Type B pancreatic cell (in vitro differentiated cells): ENCODE data around the gene ZNF23. TPM values are rescaled to one million over a fixed set of nuclear protein-coding genes. Genes with fewer than 3 reads are reported as not detected.
"Not testable (repeated sequence)": the region's sequence is repeated elsewhere in the genome, so short reads cannot be mapped to it uniquely, and the experiment has no call there.

Source experiments
- DNase-seq: peaks from one replicate; pipeline ENCODE4 v3.0.0; 2021; ENCODE audit warnings: mixed read lengths; ENCODE audit not compliant: unreplicated experiment; ENCODE audit errors: extremely low spot score
- H3K27ac Mint-ChIP-seq: 2 replicates; pipeline ENCODE4 v1.8.0; 2021; ENCODE audit warnings: mild to moderate bottlenecking, mixed read lengths
- H3K27me3 Mint-ChIP-seq: 2 replicates; pipeline ENCODE4 v1.8.0; 2021; ENCODE audit warnings: mixed read lengths
- H3K36me3 Mint-ChIP-seq: 2 replicates; pipeline ENCODE4 v1.8.0; 2021; ENCODE audit warnings: mixed read lengths
- H3K4me1 Mint-ChIP-seq: one replicate; pipeline ENCODE4 v1.8.0; 2021; ENCODE audit warnings: mixed read lengths; ENCODE audit not compliant: unreplicated experiment
- H3K4me3 Mint-ChIP-seq: 2 replicates; pipeline ENCODE4 v1.8.0; 2021; ENCODE audit warnings: mild to moderate bottlenecking, mixed read lengths
- H3K9me3 Mint-ChIP-seq: 2 replicates; pipeline ENCODE4 v1.8.0; 2021; ENCODE audit warnings: mixed read lengths
- CTCF ChIP-seq: fragments of 200-600 bp; sonication (generic); conservative IDR thresholded peaks from 2 replicates; pipeline ENCODE4 v1.5.0; 2021; ENCODE audit warnings: antibody characterized with exemption, mild to moderate bottlenecking
- long read RNA-seq: library from polyadenylated mRNA; unstranded; transcript quantifications from one replicate; pipeline ENCODE4 v2.0.0, GENCODE V29; 2020
- total RNA-seq: library from RNA; stranded (reverse); gene quantifications from 2 replicates; pipeline ENCODE4 v1.2.1, GENCODE V29; 2021; ENCODE audit warnings: low replicate concordance

The ZNF23 gene
- total RNA-seq: 9.8 and 11.1 TPM in 2 replicates
- long read RNA-seq, full-length matches to known transcripts: 6 of 48 reads
- long read RNA-seq, partial matches to known transcripts: 3 of 48 reads
- long read RNA-seq, other reads (novel, unspliced or antisense): 39 of 48 reads

GRCh38 chr16:71461686-71462648 lies at the start of gene ZNF23:
ZNF23 (minus strand) TSS chr16:71462247; CDS start chr16:71456796, 5,451 bp downstream.
- Mint-ChIP-seq H3K36me3 (no peaks in the 10 kb centered on the region), H3K4me3 (peak within 1 kb of the TSS; percentile 97), H3K27me3 (no peaks in the 10 kb centered on the region), H3K27ac (peak within 1 kb of the TSS; percentile 90), H3K4me1 (peaks cover 11% of the 10 kb centered on the region), H3K9me3 (no peaks in the 10 kb centered on the region)
- peak; percentile 88 for DNase-seq
- no peak for TF ChIP-seq CTCF

- no peak overlapping the region for H3K4me3 Mint-ChIP-seq
- DNase-seq: no peak
- peaks cover 15% of the 10 kb centered on the region for H3K27me3 Mint-ChIP-seq
- no peaks in the 10 kb centered on the region for H3K4me1 Mint-ChIP-seq
- TF ChIP-seq CTCF: no peak
- no peaks in the 10 kb centered on the region for H3K9me3 Mint-ChIP-seq
- H3K27ac Mint-ChIP-seq: no peak overlapping the region
- no peaks in the 10 kb centered on the region for H3K36me3 Mint-ChIP-seq
These were observed 45.0 kb upstream of the ZNF23 start for GRCh38 chr16:71507061-71507460.

GRCh38 chr16:71504901-71505300 lies 42.9 kb upstream of the ZNF23 start:
- no peak for DNase-seq
- TF ChIP-seq CTCF: no peak
- H3K4me1 Mint-ChIP-seq: no peaks in the 10 kb centered on the region
- H3K4me3 Mint-ChIP-seq: no peak overlapping the region
- H3K27me3 Mint-ChIP-seq: peaks cover 17% of the 10 kb centered on the region
- no peaks in the 10 kb centered on the region for H3K36me3 Mint-ChIP-seq
- no peak overlapping the region for H3K27ac Mint-ChIP-seq
- H3K9me3 Mint-ChIP-seq: no peaks in the 10 kb centered on the region

- H3K36me3 Mint-ChIP-seq, H3K4me3 Mint-ChIP-seq, DNase-seq, H3K4me1 Mint-ChIP-seq, H3K27ac Mint-ChIP-seq, H3K9me3 Mint-ChIP-seq: not testable (repeated sequence)
- peaks cover 15% of the 10 kb centered on the region for H3K27me3 Mint-ChIP-seq
These were observed 42.0 kb upstream of the ZNF23 start for GRCh38 chr16:71504051-71504450.

GRCh38 chr16:71501547-71501946 lies 39.5 kb upstream of the ZNF23 start:
- DNase-seq: no peak
- no peak overlapping the region for H3K4me3 Mint-ChIP-seq
- H3K27me3 Mint-ChIP-seq: peaks cover 9% of the 10 kb centered on the region
- no peak overlapping the region for H3K27ac Mint-ChIP-seq
- no peak for TF ChIP-seq CTCF
- H3K9me3 Mint-ChIP-seq: no peaks in the 10 kb centered on the region
- no peaks in the 10 kb centered on the region for H3K36me3 Mint-ChIP-seq
- H3K4me1 Mint-ChIP-seq: no peaks in the 10 kb centered on the region

GRCh38 chr16:71500964-71501363 lies 38.9 kb upstream of the ZNF23 start:
- Mint-ChIP-seq H3K9me3 (no peaks in the 10 kb centered on the region), H3K36me3 (no peaks in the 10 kb centered on the region), H3K27me3 (peaks cover 8% of the 10 kb centered on the region), H3K4me1 (no peaks in the 10 kb centered on the region), H3K4me3 (no peak overlapping the region), H3K27ac (no peak overlapping the region)
- DNase-seq: no peak
- no peak for TF ChIP-seq CTCF
